Measurements from ENCODE around the gene NFAM1.

The NFAM1 gene

GRCh38 chr22:42412744-42413333, 19.4 kb downstream of the NFAM1 start:
- FAIRE-seq: no peak

GRCh38 chr22:42410708-42411107, 21.5 kb downstream of the NFAM1 start:
- FAIRE-seq: no peak

GRCh38 chr22:42408810-42409529, 23.2 kb downstream of the NFAM1 start:
- FAIRE-seq: no peak

- no peak for FAIRE-seq
Measured at GRCh38 chr22:42408276-42408675, 23.9 kb downstream of the NFAM1 start.

GRCh38 chr22:42404266-42404665, 27.9 kb downstream of the NFAM1 start:
- no peak for FAIRE-seq

- no peak for FAIRE-seq
Measured at GRCh38 chr22:42401535-42402334, 30.5 kb downstream of the NFAM1 start.

- FAIRE-seq: no peak
Measured at GRCh38 chr22:42400811-42401534, 31.2 kb downstream of the NFAM1 start.

- no peak for FAIRE-seq
Measured at GRCh38 chr22:42399315-42400271, 32.6 kb downstream of the NFAM1 start.

- no peak for FAIRE-seq
Measured at GRCh38 chr22:42397332-42398249, 34.6 kb downstream of the NFAM1 start.

GRCh38 chr22:42396621-42397331, 35.4 kb downstream of the NFAM1 start:
- no peak for FAIRE-seq

GRCh38 chr22:42389143-42389542, 43.1 kb downstream of the NFAM1 start:
- FAIRE-seq: no peak

- no peak for FAIRE-seq
Measured at GRCh38 chr22:42388130-42388797, 43.9 kb downstream of the NFAM1 start.

- FAIRE-seq: no peak
Measured at GRCh38 chr22:42387631-42388030, 44.6 kb downstream of the NFAM1 start.

GRCh38 chr22:42385696-42386095, 46.5 kb downstream of the NFAM1 start:
- no peak for FAIRE-seq

- FAIRE-seq: no peak
Measured at GRCh38 chr22:42384506-42384905, 47.7 kb downstream of the NFAM1 start.

GRCh38 chr22:42383851-42384417, 48.3 kb downstream of the NFAM1 start:
- FAIRE-seq: no peak

- FAIRE-seq: no peak
Measured at GRCh38 chr22:42383287-42383686, 48.9 kb downstream of the NFAM1 start.

- no peak for FAIRE-seq
Measured at GRCh38 chr22:42380769-42381551, 51.2 kb downstream of the NFAM1 start.
